A172 (cell line): ENCODE results near the gene FDXR. TPM values are rescaled to one million over a fixed set of nuclear protein-coding genes. Genes with fewer than 3 reads are reported as not detected.

Experiments used
- DNase-seq: peaks from one replicate; pipeline ENCODE4 v3.0.0-alpha.2; 2015; ENCODE audit warnings: low spot score
- total RNA-seq: library from RNA; depleted of rRNA; stranded (reverse); fragments of >200 nt; shearing (Covaris generic); gene quantifications from 2 replicates; pipeline ENCODE4 v1.2.3, GENCODE V29; 2014

The FDXR gene
- total RNA-seq, 1 experiment from 2014 or later, result 35.9 TPM

- DNase-seq, result no peak
Observed at GRCh38 chr17:74898376-74898946, 25.7 kb upstream of the FDXR start.

GRCh38 chr17:74893936-74894671, 21.3 kb upstream of the FDXR start:
- no peak for DNase-seq

- DNase-seq, result no peak
Observed at GRCh38 chr17:74892974-74893911, 20.4 kb upstream of the FDXR start, which contains the start of gene FADS6. TSS of gene FADS6 (minus strand) at chr17:74893633. CDS start at chr17:74893595, 38 bp downstream.

DNA sequence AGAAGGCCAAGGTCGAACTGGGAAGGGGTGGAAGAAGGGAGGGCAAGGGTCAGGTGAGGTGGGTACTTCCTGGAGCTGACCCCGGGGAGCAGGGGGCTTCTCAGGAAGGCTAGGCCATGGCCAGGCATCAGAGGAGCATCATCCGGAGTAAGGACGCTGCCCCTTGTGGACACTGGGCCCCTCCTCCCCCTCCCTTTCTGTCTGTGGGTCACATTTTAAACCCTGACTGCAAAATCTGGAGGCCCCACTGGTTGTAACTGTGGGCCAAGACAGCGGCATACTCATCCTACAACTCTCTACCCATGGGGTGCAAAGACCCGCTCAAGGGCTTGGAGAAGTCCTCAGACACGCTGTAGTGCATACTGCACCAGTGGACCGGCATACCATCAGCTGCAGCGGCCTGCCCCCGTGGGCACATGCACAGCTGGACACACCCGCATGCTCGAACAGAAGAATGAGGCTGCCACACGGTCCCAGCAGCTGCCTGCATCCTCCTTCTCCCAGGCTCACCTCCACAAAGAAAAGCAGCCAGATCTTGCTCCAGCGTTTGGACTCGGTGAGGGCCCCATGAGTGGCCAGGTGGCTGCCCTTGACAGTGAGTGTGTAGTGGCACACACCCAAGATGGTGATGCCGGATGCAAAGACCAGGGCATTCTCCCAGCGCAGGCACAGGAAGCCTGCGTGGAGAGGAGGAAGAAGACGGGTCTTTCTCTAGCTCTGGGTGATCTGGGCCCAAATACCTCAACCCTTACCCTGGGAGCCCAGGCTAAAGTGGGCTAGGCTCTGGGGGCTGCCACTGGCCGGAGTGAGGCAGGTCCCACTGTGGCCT, 19.4 kb upstream of the FDXR start:
- DNase-seq, result no peak

DNA sequence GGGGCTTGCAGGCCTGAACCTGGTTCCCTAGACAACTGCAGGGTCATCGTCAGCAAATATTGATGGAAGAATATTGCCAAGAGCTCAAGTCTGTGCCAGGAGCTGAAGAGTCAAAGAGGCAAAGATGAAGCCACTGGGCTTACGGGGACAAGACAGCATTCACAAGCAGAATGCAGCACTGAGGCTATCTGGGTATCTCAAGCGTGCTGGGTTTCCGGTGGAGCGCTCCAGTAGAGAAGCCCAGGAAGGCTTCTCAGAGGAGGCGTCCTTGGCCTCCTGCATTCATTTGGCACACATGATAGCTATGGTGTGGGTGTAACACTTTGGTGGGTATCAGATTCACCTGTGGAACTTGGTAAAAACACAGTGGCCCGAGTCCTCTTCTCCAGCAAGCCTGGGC, 17.8 kb upstream of the FDXR start:
- DNase-seq, result no peak

DNA sequence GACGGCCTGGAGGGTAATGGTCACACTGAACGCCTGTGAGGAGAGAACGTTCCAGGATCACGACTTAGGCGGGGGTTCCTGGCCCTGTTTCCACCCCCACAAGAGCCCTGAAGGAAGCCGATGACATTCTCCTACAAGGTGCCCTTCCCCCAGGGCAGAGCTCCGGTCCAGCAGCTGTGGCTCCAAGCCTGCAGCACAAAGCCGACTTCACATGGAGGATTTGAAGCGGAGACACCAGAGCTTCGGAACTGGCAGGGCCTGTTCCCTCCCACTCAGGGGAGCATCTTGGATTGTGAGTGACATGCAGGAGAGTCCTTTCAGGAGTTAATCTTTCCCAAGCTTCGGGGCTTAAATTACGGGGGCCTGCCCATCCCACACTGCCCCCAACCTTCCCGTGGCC, 15.7 kb upstream of the FDXR start:
- DNase-seq, result no peak

- DNase-seq, result no peak
Observed at GRCh38 chr17:74883241-74883745, 10.5 kb upstream of the FDXR start.

GRCh38 chr17:74882517-74883240, 9.9 kb upstream of the FDXR start:
- DNase-seq, result no peak

DNA sequence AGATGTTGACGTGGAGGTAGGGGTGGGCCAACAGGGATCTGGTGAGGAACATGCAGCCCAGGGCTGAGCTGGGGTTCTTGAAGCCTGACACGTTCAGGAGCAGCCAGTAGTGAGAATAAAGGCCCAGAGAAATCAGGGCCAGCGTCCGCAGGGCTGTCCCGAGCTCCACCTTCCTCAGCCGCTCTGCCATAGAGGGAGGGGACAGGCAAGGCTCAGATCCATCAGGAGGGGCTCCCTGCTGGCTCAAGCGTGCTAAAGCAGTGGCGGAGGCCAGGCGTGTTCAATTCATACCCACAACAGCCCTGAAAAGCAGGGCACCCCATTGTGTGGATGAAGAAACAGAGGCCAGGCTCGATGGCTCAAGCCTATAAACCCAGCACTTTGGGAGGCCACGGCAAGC, 8.3 kb upstream of the FDXR start:
- DNase-seq, result no peak

DNA sequence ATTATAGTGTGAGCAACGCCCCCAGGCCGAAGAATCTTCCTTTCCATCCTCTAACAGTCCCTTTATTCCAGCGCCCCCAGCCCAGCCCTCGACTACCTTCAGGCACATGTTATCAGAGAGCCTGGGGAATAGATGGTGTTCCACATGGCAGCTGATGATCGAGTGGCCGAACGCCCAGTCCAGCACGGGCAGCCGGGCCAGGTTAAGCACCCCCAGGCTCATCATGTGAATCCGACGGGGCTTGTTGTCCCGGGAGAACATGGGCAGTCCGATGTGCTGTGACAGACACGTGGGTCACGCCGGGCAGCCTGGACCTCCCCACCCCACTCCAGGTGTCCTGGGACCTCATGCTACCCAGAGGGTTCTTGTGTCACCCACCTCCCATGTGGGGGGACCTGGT, 6.5 kb upstream of the FDXR start:
- DNase-seq, result no peak

- DNase-seq, result no peak
Observed at GRCh38 chr17:74878658-74879057, 5.9 kb upstream of the FDXR start.

DNA sequence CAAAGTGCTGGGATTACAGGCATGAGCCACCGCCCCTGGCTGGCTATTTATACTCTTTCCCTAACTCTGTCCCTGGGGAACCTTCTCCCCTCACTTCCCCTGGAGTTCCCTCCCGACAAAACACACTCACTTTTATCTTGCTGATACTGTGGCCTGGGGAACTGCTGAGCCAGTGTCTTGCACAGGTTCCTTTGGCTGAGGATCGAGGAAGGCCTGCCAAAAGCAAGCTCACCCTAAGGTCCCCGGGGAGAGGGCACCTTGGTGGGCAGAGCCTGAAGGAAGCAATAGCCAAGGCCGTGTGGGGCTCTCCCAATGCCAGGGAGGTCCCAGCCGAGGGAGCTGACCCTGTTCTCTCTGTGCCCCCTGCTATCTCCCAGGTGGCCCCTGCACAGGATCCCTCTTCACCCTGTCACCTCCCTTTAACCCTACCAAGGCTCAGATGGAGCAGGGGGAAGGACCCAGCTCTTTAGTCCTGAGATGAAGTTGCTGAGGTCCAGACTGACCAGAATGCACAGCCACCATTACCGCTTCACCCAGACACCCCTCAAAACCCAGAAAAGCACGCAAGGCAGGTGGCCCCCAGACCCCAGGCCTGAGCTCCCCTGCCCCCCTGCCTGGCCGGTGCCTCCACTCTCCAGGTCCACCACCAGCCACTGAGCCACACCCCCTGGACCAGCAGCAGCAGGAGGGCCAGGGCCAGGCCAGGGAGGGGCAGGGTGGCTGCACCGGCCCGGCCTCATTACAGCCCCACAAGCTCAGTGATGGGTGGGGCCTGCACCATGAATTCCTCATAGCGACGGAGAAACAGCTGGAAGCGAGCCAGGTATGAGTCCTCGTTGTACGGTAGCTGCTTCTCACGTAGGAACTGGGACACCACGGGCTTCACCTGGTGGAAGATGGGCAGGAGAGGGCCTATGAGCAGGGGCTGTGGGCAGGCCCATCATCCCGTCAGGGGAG, 5.1 kb upstream of the FDXR start:
- no peak for DNase-seq

GRCh38 chr17:74875977-74876593, 3.3 kb upstream of the FDXR start:
- no peak for DNase-seq

GRCh38 chr17:74875155-74875976, 2.6 kb upstream of the FDXR start:
- no peak for DNase-seq

GRCh38 chr17:74874615-74875037, 1.8 kb upstream of the FDXR start:
- no peak for DNase-seq

DNA sequence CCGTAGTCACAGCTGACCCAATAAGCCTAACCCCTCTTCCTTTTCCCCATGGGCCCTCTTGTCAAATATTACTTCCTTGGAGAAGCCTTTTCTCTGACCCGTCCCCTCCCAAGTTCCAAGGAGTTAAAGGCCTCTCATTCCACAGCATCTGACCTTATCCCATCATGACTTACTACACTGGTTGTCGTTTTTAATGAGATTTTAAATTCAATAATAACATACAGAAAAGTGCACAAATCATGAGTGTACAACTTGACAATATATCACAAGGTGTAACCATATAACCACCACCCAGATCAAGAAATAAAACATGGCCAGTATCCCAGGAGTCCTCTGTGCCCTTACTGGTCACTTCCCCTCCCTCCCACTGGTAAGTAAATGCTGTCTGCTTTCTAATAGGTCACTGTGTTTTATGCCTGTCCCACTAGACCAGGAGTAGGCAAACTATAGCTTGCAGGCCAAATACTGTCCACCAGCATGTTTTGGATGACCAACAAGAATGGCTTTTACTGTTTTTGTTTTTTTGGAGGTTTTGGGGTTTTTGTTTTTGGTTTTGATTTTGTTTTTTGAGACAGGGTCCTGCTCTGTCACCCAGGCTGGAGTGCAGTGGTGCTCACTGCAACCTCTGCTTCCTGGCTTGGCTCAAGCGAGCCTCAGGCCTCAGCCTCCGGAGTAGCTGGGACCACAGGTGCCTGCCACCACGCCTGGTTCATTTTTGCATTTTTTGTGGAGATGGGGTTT, 1.2 kb upstream of the FDXR start:
- DNase-seq, result peak; percentile 57
